ENCODE results near the gene CNTN4.
"Not testable (repeated sequence)": the region's sequence is repeated elsewhere in the genome, so short reads cannot be mapped to it uniquely, and the experiment has no call there.

Gene CNTN4

GRCh38 chr3:2770451-2770850 is 671.8 kb downstream of the CNTN4 start:
- no peak for TF ChIP-seq ZNF274 (IDR thresholded peaks at IDR 0.05; ENCODE audit: low read depth, low read length)
- H3K4me3 ChIP-seq (ENCODE audit: low read length) = no peak overlapping the region

- no peak for TF ChIP-seq ZNF274 (IDR thresholded peaks at IDR 0.05; ENCODE audit: low read depth, low read length)
- no peak overlapping the region for H3K4me3 ChIP-seq (ENCODE audit: low read length)
Measured at GRCh38 chr3:2771193-2771592, 672.5 kb downstream of the CNTN4 start.

- TF ChIP-seq ZNF274 (IDR thresholded peaks at IDR 0.05; ENCODE audit: low read depth, low read length) = no peak
- H3K4me3 ChIP-seq (ENCODE audit: low read length) = no peak overlapping the region
Measured at GRCh38 chr3:2771741-2772140, 673.1 kb downstream of the CNTN4 start.

- TF ChIP-seq ZNF274 (IDR thresholded peaks at IDR 0.05; ENCODE audit: low read depth, low read length) = no peak
Measured at GRCh38 chr3:2772803-2773202, 674.1 kb downstream of the CNTN4 start.

GRCh38 chr3:2774481-2775249 is 676.0 kb downstream of the CNTN4 start:
- no peak overlapping the region for H3K4me3 ChIP-seq (ENCODE audit: low read length)
- TF ChIP-seq ZNF274 (IDR thresholded peaks at IDR 0.05; ENCODE audit: low read depth, low read length) = no peak

More at GRCh38 chr3:2772803-2773202, 674.1 kb downstream of the CNTN4 start:
- no peak overlapping the region for H3K4me3 ChIP-seq (ENCODE audit: low read length)

GRCh38 chr3:2783261-2783660 is 684.6 kb downstream of the CNTN4 start:
- H3K4me3 ChIP-seq (ENCODE audit: low read length) = no peak overlapping the region
- no peak for TF ChIP-seq ZNF274 (IDR thresholded peaks at IDR 0.05; ENCODE audit: low read depth, low read length)

- no peak for TF ChIP-seq ZNF274 (IDR thresholded peaks at IDR 0.05; ENCODE audit: low read depth, low read length)
- no peak overlapping the region for H3K4me3 ChIP-seq (ENCODE audit: low read length)
Measured at GRCh38 chr3:2784627-2785026, 686.0 kb downstream of the CNTN4 start.

- H3K4me3 ChIP-seq (ENCODE audit: low read length) = no peak overlapping the region
- TF ChIP-seq ZNF274 (IDR thresholded peaks at IDR 0.05; ENCODE audit: low read depth, low read length) = no peak
Measured at GRCh38 chr3:2790266-2790815, 691.7 kb downstream of the CNTN4 start.

- no peak for TF ChIP-seq ZNF274 (IDR thresholded peaks at IDR 0.05; ENCODE audit: low read depth, low read length)
- no peak overlapping the region for H3K4me3 ChIP-seq (ENCODE audit: low read length)
Measured at GRCh38 chr3:2792432-2792831, 693.8 kb downstream of the CNTN4 start.

GRCh38 chr3:2793987-2794386 is 695.3 kb downstream of the CNTN4 start:
- no peak overlapping the region for H3K4me3 ChIP-seq (ENCODE audit: low read length)
- no peak for TF ChIP-seq ZNF274 (IDR thresholded peaks at IDR 0.05; ENCODE audit: low read depth, low read length)

- no peak overlapping the region for H3K4me3 ChIP-seq (ENCODE audit: low read length)
- no peak for TF ChIP-seq ZNF274 (IDR thresholded peaks at IDR 0.05; ENCODE audit: low read depth, low read length)
Measured at GRCh38 chr3:2802429-2802828, 703.8 kb downstream of the CNTN4 start.

- no peak overlapping the region for H3K4me3 ChIP-seq (ENCODE audit: low read length)
- TF ChIP-seq ZNF274 (IDR thresholded peaks at IDR 0.05; ENCODE audit: low read depth, low read length) = no peak
Measured at GRCh38 chr3:2807514-2807913, 708.8 kb downstream of the CNTN4 start.

- no peak overlapping the region for H3K4me3 ChIP-seq (ENCODE audit: low read length)
- no peak for TF ChIP-seq ZNF274 (IDR thresholded peaks at IDR 0.05; ENCODE audit: low read depth, low read length)
Measured at GRCh38 chr3:2810723-2811122, 712.1 kb downstream of the CNTN4 start.

- H3K4me3 ChIP-seq (ENCODE audit: low read length) = no peak overlapping the region
- no peak for TF ChIP-seq ZNF274 (IDR thresholded peaks at IDR 0.05; ENCODE audit: low read depth, low read length)
Measured at GRCh38 chr3:2819571-2819970, 720.9 kb downstream of the CNTN4 start.

- not testable (repeated sequence) for H3K4me3 ChIP-seq (ENCODE audit: low read length)
Measured at GRCh38 chr3:2820982-2821381, 722.3 kb downstream of the CNTN4 start.

GRCh38 chr3:2822611-2823010 is 723.9 kb downstream of the CNTN4 start:
- no peak for TF ChIP-seq ZNF274 (IDR thresholded peaks at IDR 0.05; ENCODE audit: low read depth, low read length)
- H3K4me3 ChIP-seq (ENCODE audit: low read length) = no peak overlapping the region

All from GM08714 (cell line).